Ishikawa (cell line): ENCODE data around the gene AADAC.

Experiments
- CEBPB ChIP-seq: IDR thresholded peaks from 2 replicates; pipeline ENCODE4 v1.6.1; 2012
- CREB1 ChIP-seq: IDR thresholded peaks from 2 replicates; pipeline ENCODE4 v1.6.1; 2012; ENCODE audit warnings: low read depth
- EGR1 ChIP-seq: IDR thresholded peaks from 2 replicates; pipeline ENCODE4 v1.6.1; 2012
- EP300 ChIP-seq: IDR thresholded peaks from 2 replicates; pipeline ENCODE4 v1.6.1; 2012; ENCODE audit warnings: borderline replicate concordance
- FOXM1 ChIP-seq: IDR thresholded peaks from 2 replicates; pipeline ENCODE4 v1.6.1; 2012; ENCODE audit warnings: low read depth, borderline replicate concordance
- MAX ChIP-seq: IDR thresholded peaks from 2 replicates; pipeline ENCODE4 v1.6.1; 2012
- NFIC ChIP-seq: IDR thresholded peaks from 2 replicates; pipeline ENCODE4 v1.6.1; 2012
- RAD21 ChIP-seq: IDR thresholded peaks from 2 replicates; pipeline ENCODE4 v1.6.1; 2012; ENCODE audit warnings: low read depth
- REST ChIP-seq: IDR thresholded peaks from 2 replicates; pipeline ENCODE4 v1.6.1; 2012; ENCODE audit warnings: low read depth, mild to moderate bottlenecking
- TAF1 ChIP-seq: IDR thresholded peaks from 2 replicates; pipeline ENCODE4 v1.6.1; 2012; ENCODE audit warnings: low read depth, mild to moderate bottlenecking
- TCF12 ChIP-seq: IDR thresholded peaks from 2 replicates; pipeline ENCODE4 v1.6.1; 2012; ENCODE audit warnings: low read depth
- TEAD4 ChIP-seq: IDR thresholded peaks from 2 replicates; pipeline ENCODE4 v1.6.1; 2012
- USF1 ChIP-seq: IDR thresholded peaks from 2 replicates; pipeline ENCODE4 v1.6.1; 2012
- YY1 ChIP-seq: IDR thresholded peaks from 2 replicates; pipeline ENCODE4 v1.6.1; 2012; ENCODE audit warnings: low read depth

Gene AADAC

GRCh38 chr3:151814588-151814987 lies 672 bp downstream of the AADAC start:
- TF ChIP-seq REST (no peak), RAD21 (no peak), TEAD4 (no peak), TCF12 (no peak)

- TF ChIP-seq MAX: 0 out of 2 replicates have a peak, but pooled peaks have one; percentile 27
- TF ChIP-seq TAF1: no peak
Measured at GRCh38 chr3:151816091-151816604, 2.2 kb downstream of the AADAC start.

- TF ChIP-seq EGR1: no peak
Measured at GRCh38 chr3:151817473-151817872, 3.6 kb downstream of the AADAC start.

- TF ChIP-seq CEBPB (no peak), MAX (no peak), YY1 (no peak), TEAD4 (no peak), EP300 (no peak), RAD21 (no peak)
Measured at GRCh38 chr3:151818361-151818760, 4.4 kb downstream of the AADAC start.

- TF ChIP-seq TEAD4: no peak
- TF ChIP-seq NFIC: no peak
- TF ChIP-seq RAD21: no peak
- no peak for TF ChIP-seq YY1
- TF ChIP-seq REST: no peak
- TF ChIP-seq EP300: no peak
Measured at GRCh38 chr3:151819910-151820309, 6.0 kb downstream of the AADAC start.

GRCh38 chr3:151827816-151828215 lies 13.9 kb downstream of the AADAC start:
- TF ChIP-seq FOXM1: no peak
- TF ChIP-seq TCF12: no peak

GRCh38 chr3:151835751-151836525 lies 22.0 kb downstream of the AADAC start:
- TF ChIP-seq REST: no peak

GRCh38 chr3:151837057-151837456 lies 23.1 kb downstream of the AADAC start:
- peak; percentile 50; the same call in 1 of the 2 replicates for TF ChIP-seq MAX
- no peak for TF ChIP-seq TAF1
- TF ChIP-seq RAD21: no peak
- no peak for TF ChIP-seq EP300
- TF ChIP-seq FOXM1: no peak
- TF ChIP-seq CEBPB: no peak
- no peak for TF ChIP-seq CREB1
- no peak for TF ChIP-seq USF1
